ENCODE results near the gene ORAI3.

GRCh38 chr16:30969246-30969842, 20.5 kb downstream of the ORAI3 start:
- TF ChIP-seq POLR2A (IDR thresholded peaks at IDR 0.05) (no peak), CTCF (IDR thresholded peaks at IDR 0.05) (no peak)

All from testis (tissue), 2 donors.